Panc1 (cell line): ENCODE measurements around the gene HSF2BP. TPM values are rescaled to one million over a fixed set of nuclear protein-coding genes. Genes with fewer than 3 reads are reported as not detected.

Experiments used
- ATAC-seq: fragments of 200-7000 bp; cut with Tn5 transposase; 2 replicates; pipeline ENCODE4 v1.9.1; 2020; ENCODE audit warnings: mild to moderate bottlenecking, moderate library complexity
- BruUV-seq: library from RNA; stranded (reverse); fragments of 400-500 nt; replicated peaks from 2 replicates; lab custom pipeline; 2021; lab: Mats Ljungman, UMichigan
- CTCF ChIA-PET: fragments of 300-600 bp; sonication (Branson Sonifier 250); formaldehyde crosslinking; loops from one replicate; lab custom pipeline; 2022; ENCODE audit warnings: antibody characterized with exemption; lab: Charles Lee
- POLR2A ChIA-PET: fragments of 300-600 bp; sonication (Branson Sonifier 250); formaldehyde crosslinking; loops from one replicate; lab custom pipeline; 2022; ENCODE audit warnings: antibody characterized with exemption; lab: Charles Lee
- DNase-seq: peaks from one replicate; pipeline ENCODE4 v3.0.0-alpha.2; 2010; ENCODE audit warnings: low read depth, low spot score
- H3K27ac ChIP-seq: 2 replicates; pipeline ENCODE4 v1.5.1; 2011; ENCODE audit warnings: mild to moderate bottlenecking, low read length, inconsistent platforms
- H3K27me3 ChIP-seq: fragments of 200-500 bp; sonication (Bioruptor generic); 2 replicates; pipeline ENCODE4 v1.6.0; 2014; ENCODE audit warnings: low read length, inconsistent platforms; ENCODE audit not compliant: control insufficient read depth, insufficient read depth
- H3K36me3 ChIP-seq: fragments of 200-500 bp; sonication (Bioruptor generic); 2 replicates; pipeline ENCODE4 v1.5.1; 2014; ENCODE audit warnings: inconsistent platforms, mild to moderate bottlenecking, low read length, moderate library complexity; ENCODE audit not compliant: control insufficient read depth, insufficient read depth
- H3K4me1 ChIP-seq: 2 replicates; pipeline ENCODE4 v1.5.1; 2011; ENCODE audit warnings: inconsistent platforms, mild to moderate bottlenecking, low read length, moderate library complexity; ENCODE audit not compliant: control insufficient read depth, insufficient read depth
- H3K4me3 ChIP-seq, 2 experiments: 2 replicates each; pipeline ENCODE4 v1.5.1; 2011 to 2012; ENCODE audit warnings: low read depth in 2 of 2, low read length in 2 of 2, mild to moderate bottlenecking in 2 of 2, inconsistent platforms in 1 of 2, moderate library complexity in 1 of 2
- H3K9me3 ChIP-seq: fragments of 200-500 bp; sonication (Bioruptor generic); 2 replicates; pipeline ENCODE4 v1.5.1; 2014; ENCODE audit warnings: low read depth, mild to moderate bottlenecking, inconsistent platforms, low read length, moderate library complexity; ENCODE audit not compliant: control insufficient read depth, insufficient read depth
- CTCF ChIP-seq: fragments of 450-650 bp; IDR thresholded peaks from 2 replicates; pipeline ENCODE4 v1.5.1; 2017; ENCODE audit warnings: mild to moderate bottlenecking
- POLR2AphosphoS5 ChIP-seq: IDR thresholded peaks from 2 replicates; pipeline ENCODE4 v1.6.1; 2012; ENCODE audit warnings: mild to moderate bottlenecking, low read depth, low read length, moderate library complexity
- REST ChIP-seq, 2 experiments: IDR thresholded peaks; 2 replicates each; pipeline ENCODE4 v1.6.1; 2011 to 2012; ENCODE audit warnings: low read depth in 2 of 2, control low read depth in 1 of 2, low read length in 1 of 2, mild to moderate bottlenecking in 1 of 2, moderate library complexity in 1 of 2; ENCODE audit not compliant: insufficient read depth in 1 of 2
- SIN3A ChIP-seq: IDR thresholded peaks from 2 replicates; pipeline ENCODE4 v1.6.1; 2012; ENCODE audit warnings: low read depth, mild to moderate bottlenecking, low read length, moderate library complexity, borderline replicate concordance; ENCODE audit not compliant: insufficient read depth
- TCF7L2 ChIP-seq: IDR thresholded peaks from 2 replicates; pipeline ENCODE4 v1.6.1; 2011; ENCODE audit warnings: mild to moderate bottlenecking, low read depth, low read length, inconsistent platforms
- in situ Hi-C: cut with HindIII; loops from 2 replicates; pipeline ENCODE4 v1.10.0; 2016; ENCODE audit warnings: low sequenced_read_pairs, low pct_unique_long_range_greater_than_20kb
- intact Hi-C: fragments of 100-400 bp; cut with micrococcal nuclease; formaldehyde crosslinking; loops from one replicate; pipeline ENCODE4 v1.10.0; 2022; ENCODE audit not compliant: unreplicated experiment
- total RNA-seq: library from RNA; stranded (reverse); gene quantifications from one replicate; pipeline ENCODE4 v1.2.1, GENCODE V29; 2021; ENCODE audit not compliant: unreplicated experiment

HSF2BP gene
- total RNA-seq, 1 experiment from 2014 or later, result 4.2 TPM

GRCh38 chr21:43658088-43658741 lies 1.1 kb downstream of the HSF2BP start:
- H3K4me3 ChIP-seq, result no peak overlapping the region
- H3K27me3 ChIP-seq, result no peaks in the 10 kb centered on the region
- CTCF ChIA-PET, result no interaction called here
- POLR2A ChIA-PET, result no interaction called here
- intact Hi-C loops, result no loop called here
- ATAC-seq (no peak), DNase-seq (no peak)
- no peaks in the 10 kb centered on the region for H3K9me3 ChIP-seq
- in situ Hi-C loops, result no loop called here
- H3K27ac ChIP-seq, result no peak overlapping the region; the same call in 1 of the 2 replicates
- H3K36me3 ChIP-seq, result peaks cover 3% of the 10 kb centered on the region
- peaks cover 5% of the 10 kb centered on the region; the same call in 1 of the 2 replicates for H3K4me1 ChIP-seq
- no TSS peak for BruUV-seq
- TF ChIP-seq SIN3A (no peak), CTCF (no peak), TCF7L2 (no peak), POLR2AphosphoS5 (no peak), REST (IDR thresholded peaks at IDR 0.05; ENCODE audit: insufficient read depth in 1 of 2, low read depth in 2 of 2, low read length in 1 of 2) (no peak)

GRCh38 chr21:43657355-43658087 lies 1.8 kb downstream of the HSF2BP start:
- DNase-seq, result no peak
- H3K27me3 ChIP-seq, result no peaks in the 10 kb centered on the region
- peaks cover 5% of the 10 kb centered on the region; the same call in 1 of the 2 replicates for H3K4me1 ChIP-seq
- no peak overlapping the region for H3K4me3 ChIP-seq
- peaks cover 3% of the 10 kb centered on the region for H3K36me3 ChIP-seq
- ChIA-PET CTCF (no interaction called here), POLR2A (no interaction called here)
- no TSS peak for BruUV-seq
- no peak overlapping the region for H3K27ac ChIP-seq
- TF ChIP-seq REST (IDR thresholded peaks at IDR 0.05; ENCODE audit: insufficient read depth in 1 of 2, low read depth in 2 of 2, low read length in 1 of 2) (no peak), POLR2AphosphoS5 (no peak), TCF7L2 (no peak), SIN3A (no peak), CTCF (no peak)
- intact Hi-C loops (no loop called here), in situ Hi-C loops (no loop called here)
- no peak for ATAC-seq
- H3K9me3 ChIP-seq, result no peaks in the 10 kb centered on the region
